Measurements from ENCODE around the gene SH2D4B. TPM values are rescaled to one million over a fixed set of nuclear protein-coding genes. Genes with fewer than 3 reads are reported as not detected.

The SH2D4B gene
- total and polyA plus RNA-seq, 8 donors, result 0.09 to 0.37 (median 0.20) TPM

DNA sequence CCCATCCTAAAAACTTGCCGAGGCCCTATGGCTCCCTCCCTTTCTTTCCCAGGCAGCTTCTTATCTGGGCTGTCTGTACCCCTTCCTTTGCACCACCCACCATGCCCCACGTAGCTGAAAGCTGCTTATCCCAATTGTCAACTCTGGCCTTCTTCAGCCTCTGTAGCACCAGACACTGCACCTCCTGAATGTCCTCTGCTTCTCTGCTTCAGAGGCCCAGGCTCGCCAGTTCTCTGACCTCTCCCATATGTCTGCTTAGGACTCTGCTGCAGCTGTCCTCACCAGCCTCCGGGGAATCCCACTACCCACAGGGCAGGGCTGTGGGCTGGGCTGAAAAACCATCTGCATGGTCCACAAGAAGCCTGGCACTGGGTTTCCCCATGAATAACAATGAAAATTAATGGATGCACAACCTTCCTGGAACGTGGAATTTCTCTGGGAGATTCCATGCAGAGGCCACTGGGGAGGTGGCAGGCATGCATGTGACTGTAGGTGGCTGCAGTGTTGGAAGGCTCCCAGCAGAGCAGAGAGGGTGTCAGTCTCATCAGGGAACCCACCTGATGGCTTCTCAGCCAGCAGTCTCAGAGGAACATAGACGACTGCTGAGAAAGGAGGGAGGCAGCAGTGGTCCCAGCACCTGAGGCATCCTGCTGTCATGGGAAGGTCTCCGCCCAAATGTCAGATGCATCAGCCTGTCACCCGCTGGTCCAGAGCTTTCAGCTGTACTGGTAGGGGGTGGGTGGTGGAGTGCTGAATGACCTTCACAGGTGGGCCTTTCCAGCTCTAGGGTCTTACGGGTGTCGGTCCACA, 16.8 kb upstream of the SH2D4B start:
- Histone ChIP-seq H3K4me1 (peaks cover 0 to 56% of the 10 kb centered on the region in 2 donors), H3K36me3 (peaks cover 0 to 68% of the 10 kb centered on the region in 2 donors), H3K27me3 (no peaks in the 10 kb centered on the region), H3K4me3 (no peak overlapping the region), H3K27ac (no peak overlapping the region), H3K9me3 (no peaks in the 10 kb centered on the region)
- intact Hi-C loops (cut with DNase I), result no loop called here
- ATAC-seq, result no peak
- TF ChIP-seq, protein P1, sequence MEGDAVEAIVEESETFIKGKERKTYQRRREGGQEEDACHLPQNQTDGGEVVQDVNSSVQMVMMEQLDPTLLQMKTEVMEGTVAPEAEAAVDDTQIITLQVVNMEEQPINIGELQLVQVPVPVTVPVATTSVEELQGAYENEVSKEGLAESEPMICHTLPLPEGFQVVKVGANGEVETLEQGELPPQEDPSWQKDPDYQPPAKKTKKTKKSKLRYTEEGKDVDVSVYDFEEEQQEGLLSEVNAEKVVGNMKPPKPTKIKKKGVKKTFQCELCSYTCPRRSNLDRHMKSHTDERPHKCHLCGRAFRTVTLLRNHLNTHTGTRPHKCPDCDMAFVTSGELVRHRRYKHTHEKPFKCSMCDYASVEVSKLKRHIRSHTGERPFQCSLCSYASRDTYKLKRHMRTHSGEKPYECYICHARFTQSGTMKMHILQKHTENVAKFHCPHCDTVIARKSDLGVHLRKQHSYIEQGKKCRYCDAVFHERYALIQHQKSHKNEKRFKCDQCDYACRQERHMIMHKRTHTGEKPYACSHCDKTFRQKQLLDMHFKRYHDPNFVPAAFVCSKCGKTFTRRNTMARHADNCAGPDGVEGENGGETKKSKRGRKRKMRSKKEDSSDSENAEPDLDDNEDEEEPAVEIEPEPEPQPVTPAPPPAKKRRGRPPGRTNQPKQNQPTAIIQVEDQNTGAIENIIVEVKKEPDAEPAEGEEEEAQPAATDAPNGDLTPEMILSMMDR (IDR thresholded peaks at IDR 0.05), result no peak
- DNase-seq, result peak in 1 of 4 donors; percentile 27

DNA sequence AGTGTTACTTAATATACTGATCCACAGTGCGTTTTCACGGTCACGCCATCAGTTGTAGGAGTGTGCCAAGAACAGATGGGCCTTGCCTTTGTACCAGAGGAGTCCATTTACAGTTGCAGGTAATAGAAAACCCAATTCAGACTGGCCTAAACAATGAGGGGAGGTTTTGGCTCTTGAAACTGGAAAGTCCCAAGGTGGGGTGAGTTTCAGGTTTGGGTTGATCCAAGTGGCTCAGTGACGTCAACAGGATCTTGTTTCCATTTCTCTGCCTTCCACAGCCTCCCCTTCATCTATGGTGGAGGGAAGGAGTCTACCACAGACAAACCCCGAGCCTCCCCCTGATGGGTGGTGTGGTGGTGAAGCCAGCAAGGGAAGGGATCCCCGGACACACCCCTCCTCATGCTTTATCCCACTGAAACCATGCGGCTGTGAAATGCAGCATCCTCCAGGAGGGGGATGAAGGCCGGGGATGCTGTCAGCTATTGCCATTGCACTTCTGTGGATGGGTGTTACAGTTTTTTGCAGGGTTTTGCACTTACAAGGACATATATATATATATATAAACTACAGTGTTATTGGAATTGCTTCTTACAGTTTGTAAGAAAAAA, 14.8 kb upstream of the SH2D4B start:
- H3K9me3 ChIP-seq, result no peaks in the 10 kb centered on the region
- H3K36me3 ChIP-seq, result peaks cover 0 to 48% of the 10 kb centered on the region in 2 donors
- H3K4me3 ChIP-seq, result no peak overlapping the region
- no peaks in the 10 kb centered on the region for H3K27me3 ChIP-seq
- no peak overlapping the region for H3K27ac ChIP-seq
- TF ChIP-seq, protein P1 (IDR thresholded peaks at IDR 0.05), result no peak
- DNase-seq, result peak in 1 of 4 donors; percentile 9
- H3K4me1 ChIP-seq, result peaks cover 0 to 63% of the 10 kb centered on the region in 2 donors
- no peak for ATAC-seq
- intact Hi-C loops (cut with DNase I), result no loop called here

DNA sequence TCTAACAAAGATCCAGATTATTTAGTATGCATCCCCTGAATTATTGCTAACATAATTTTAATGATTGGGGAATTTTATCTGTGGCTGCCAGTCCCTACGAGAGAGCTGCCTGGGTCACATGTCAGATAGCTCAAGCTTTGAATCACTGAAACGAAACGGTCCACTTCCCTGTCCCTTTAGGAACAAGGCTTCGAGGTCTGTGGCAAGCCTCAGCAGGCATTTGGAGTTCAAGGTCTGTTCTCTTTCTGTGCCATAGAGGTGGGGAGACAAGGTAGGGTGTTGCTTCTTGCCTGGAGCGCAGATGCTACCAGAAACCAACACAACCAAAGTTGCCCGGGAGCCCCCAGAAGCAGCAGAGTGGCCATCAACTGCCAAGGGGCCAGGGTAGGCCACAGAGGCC, 13.9 kb upstream of the SH2D4B start:
- ATAC-seq (peak; percentile 19), DNase-seq (no peak)

DNA sequence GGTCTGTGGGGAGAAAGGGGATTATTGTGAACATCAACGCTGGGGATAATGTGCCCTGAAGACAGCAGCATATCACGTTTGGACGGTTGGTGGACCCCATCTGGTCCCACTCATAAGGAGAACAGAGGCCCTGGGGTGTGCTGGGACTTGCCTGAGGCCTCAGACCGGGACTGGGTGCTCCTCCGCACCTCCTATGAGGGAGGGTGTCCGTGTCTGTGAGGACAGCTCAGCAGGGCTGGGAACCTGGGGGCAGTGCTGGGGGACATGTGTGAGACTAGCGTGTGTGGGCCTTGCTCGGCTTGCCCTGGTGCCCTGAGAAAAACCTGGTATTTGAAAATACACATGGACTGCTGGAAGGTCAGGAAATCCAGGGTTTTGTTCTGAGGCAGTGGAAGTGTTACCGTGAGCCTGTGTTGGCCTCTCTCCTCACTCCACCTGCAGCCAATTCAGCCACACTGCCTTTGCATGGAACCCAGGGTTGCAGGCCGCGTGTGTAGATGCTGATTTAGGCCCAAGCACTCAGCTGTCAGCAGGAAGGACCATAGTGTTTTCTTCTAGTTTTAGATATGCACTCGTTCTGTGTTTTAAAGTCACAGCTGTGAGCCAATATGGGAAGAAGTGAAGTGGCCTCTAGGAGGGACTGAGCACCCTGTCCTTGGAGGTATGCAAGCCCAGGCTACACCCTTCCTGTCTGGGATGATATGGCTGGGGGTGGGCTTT, 13.4 kb upstream of the SH2D4B start:
- no peaks in the 10 kb centered on the region for H3K27me3 ChIP-seq
- ATAC-seq (no peak), DNase-seq (peak in 1 of 4 donors; percentile 8)
- peaks cover 0 to 63% of the 10 kb centered on the region in 2 donors for H3K4me1 ChIP-seq
- intact Hi-C loops (cut with DNase I), result no loop called here
- H3K36me3 ChIP-seq, result peaks cover 0 to 33% of the 10 kb centered on the region in 2 donors
- H3K27ac ChIP-seq, result no peak overlapping the region
- H3K9me3 ChIP-seq, result no peaks in the 10 kb centered on the region
- TF ChIP-seq, protein P1 (IDR thresholded peaks at IDR 0.05), result no peak
- no peak overlapping the region for H3K4me3 ChIP-seq

More for the DNA sequence above, 13.9 kb upstream of the SH2D4B start:
- peaks cover 0 to 63% of the 10 kb centered on the region in 2 donors for H3K4me1 ChIP-seq
- peaks cover 0 to 39% of the 10 kb centered on the region in 2 donors for H3K36me3 ChIP-seq
- no peak overlapping the region for H3K4me3 ChIP-seq
- no peaks in the 10 kb centered on the region for H3K9me3 ChIP-seq
- intact Hi-C loops (cut with DNase I), result no loop called here
- TF ChIP-seq, protein P1 (IDR thresholded peaks at IDR 0.05), result no peak
- no peak overlapping the region for H3K27ac ChIP-seq
- no peaks in the 10 kb centered on the region for H3K27me3 ChIP-seq

DNA sequence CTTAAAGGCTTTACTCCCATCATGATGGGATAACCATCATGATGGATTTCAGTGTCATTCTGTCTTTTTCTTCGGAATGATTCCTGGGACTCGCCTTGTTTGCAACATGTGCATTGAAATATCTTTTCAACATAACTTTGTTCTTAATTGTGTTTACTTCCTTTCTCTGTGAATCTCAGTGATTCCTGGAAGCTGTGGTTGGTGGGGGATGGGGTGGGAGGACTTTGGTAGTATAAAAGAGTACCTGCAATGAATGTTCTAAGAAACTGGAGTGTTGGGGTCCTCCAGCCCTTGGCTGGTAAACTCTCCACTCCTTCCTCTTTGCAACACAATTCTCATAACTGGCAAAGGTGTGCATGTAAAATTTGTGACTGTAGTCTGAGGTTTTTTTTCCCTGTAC, 11.5 kb upstream of the SH2D4B start:
- TF ChIP-seq, protein P1 (IDR thresholded peaks at IDR 0.05), result no peak
- H3K27ac ChIP-seq, result peak overlapping the region in 1 of 2 donors; percentile 58
- no peak for DNase-seq
- H3K36me3 ChIP-seq, result peaks cover 0 to 14% of the 10 kb centered on the region in 2 donors
- no peak overlapping the region for H3K4me3 ChIP-seq
- H3K27me3 ChIP-seq, result no peaks in the 10 kb centered on the region
- no peaks in the 10 kb centered on the region for H3K9me3 ChIP-seq
- H3K4me1 ChIP-seq, result peaks cover 0 to 82% of the 10 kb centered on the region in 2 donors
- no peak for ATAC-seq
- intact Hi-C loops (cut with DNase I), result no loop called here

Measured in left lung (tissue), 10 donors.